ENCODE results near the gene DEAF1. TPM values are rescaled to one million over a fixed set of nuclear protein-coding genes. Genes with fewer than 3 reads are reported as not detected.

DEAF1 gene
- total RNA-seq, 1 donor from 2014 or later = 60.5 TPM

GRCh38 chr11:609341-609811 is 85.6 kb downstream of the DEAF1 start:
- Histone ChIP-seq H3K27ac (no peak overlapping the region), H3K4me3 (no peak overlapping the region), H3K4me1 (peaks cover 2 to 5% of the 10 kb centered on the region in 2 donors), H3K9me3 (no peaks in the 10 kb centered on the region), H3K36me3 (peaks cover 88 to 89% of the 10 kb centered on the region in 2 donors), H3K27me3 (no peaks in the 10 kb centered on the region)
- intact Hi-C loops (cut with DNase I) = no loop called here
- no peak for DNase-seq (ENCODE audit: low spot score in 2 of 2)
- no peak for TF ChIP-seq CTCF (IDR thresholded peaks at IDR 0.05)

GRCh38 chr11:608791-609251 is 86.2 kb downstream of the DEAF1 start:
- Histone ChIP-seq H3K4me1 (peaks cover 0 to under 1% of the 10 kb centered on the region in 2 donors), H3K4me3 (no peak overlapping the region), H3K27ac (no peak overlapping the region), H3K36me3 (peaks cover 94% of the 10 kb centered on the region in 2 donors), H3K27me3 (no peaks in the 10 kb centered on the region), H3K9me3 (no peaks in the 10 kb centered on the region)
- intact Hi-C loops (cut with DNase I) = no loop called here
- TF ChIP-seq CTCF (IDR thresholded peaks at IDR 0.05) = no peak
- no peak for DNase-seq (ENCODE audit: low spot score in 2 of 2)

- no peak overlapping the region for H3K4me3 ChIP-seq
- no peaks in the 10 kb centered on the region for H3K9me3 ChIP-seq
- H3K27ac ChIP-seq = no peak overlapping the region
- no peaks in the 10 kb centered on the region for H3K4me1 ChIP-seq
- peaks cover 97 to 98% of the 10 kb centered on the region in 2 donors for H3K36me3 ChIP-seq
- intact Hi-C loops (cut with DNase I) = no loop called here
- DNase-seq (ENCODE audit: low spot score in 2 of 2) = no peak
- no peak for TF ChIP-seq CTCF (IDR thresholded peaks at IDR 0.05)
- H3K27me3 ChIP-seq = no peaks in the 10 kb centered on the region
Observed at GRCh38 chr11:607971-608659, 86.9 kb downstream of the DEAF1 start.

DNA sequence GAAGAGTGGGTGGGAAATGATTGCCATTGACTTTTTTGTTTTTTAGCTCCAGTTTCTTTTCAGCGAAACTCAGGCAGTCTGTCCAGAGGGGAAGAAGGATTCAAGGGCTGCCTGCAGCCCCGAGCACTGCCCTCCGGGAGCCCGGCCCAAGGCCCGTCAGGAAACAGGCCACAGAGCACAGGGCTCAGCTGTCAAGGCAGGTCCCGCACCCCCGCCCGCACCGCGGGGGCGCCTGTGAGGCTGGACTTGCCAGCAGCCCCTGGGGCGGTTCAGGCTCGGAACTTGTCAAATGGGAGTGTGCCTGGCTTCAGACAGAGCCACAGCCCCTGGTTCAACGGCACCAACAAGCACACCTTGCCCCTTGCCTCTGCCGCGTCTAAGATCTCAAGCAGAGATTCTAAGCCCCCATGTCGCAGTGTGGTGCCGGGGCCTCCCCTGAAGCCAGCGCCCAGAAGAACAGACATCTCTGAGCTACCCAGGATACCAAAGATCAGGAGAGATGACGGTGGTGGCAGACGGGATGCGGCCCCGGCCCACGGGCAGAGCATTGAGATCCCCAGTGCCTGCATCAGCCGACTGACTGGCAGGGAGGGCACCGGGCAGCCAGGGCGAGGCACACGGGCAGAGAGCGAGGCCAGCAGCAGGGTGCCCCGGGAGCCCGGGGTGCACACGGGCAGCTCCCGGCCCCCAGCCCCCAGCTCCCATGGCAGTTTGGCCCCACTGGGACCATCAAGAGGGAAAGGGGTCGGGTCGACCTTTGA is 87.8 kb downstream of the DEAF1 start:
- H3K9me3 ChIP-seq = no peaks in the 10 kb centered on the region
- DNase-seq (ENCODE audit: low spot score in 2 of 2) = no peak
- H3K4me1 ChIP-seq = no peaks in the 10 kb centered on the region
- TF ChIP-seq CTCF (IDR thresholded peaks at IDR 0.05) = no peak
- H3K36me3 ChIP-seq = peaks cover 97 to 98% of the 10 kb centered on the region in 2 donors
- no peak overlapping the region for H3K4me3 ChIP-seq
- no peaks in the 10 kb centered on the region for H3K27me3 ChIP-seq
- no peak overlapping the region for H3K27ac ChIP-seq
- intact Hi-C loops (cut with DNase I) = no loop called here

- Histone ChIP-seq H3K4me1 (no peaks in the 10 kb centered on the region), H3K27ac (no peak overlapping the region), H3K27me3 (no peaks in the 10 kb centered on the region), H3K4me3 (no peak overlapping the region), H3K36me3 (peaks cover 98 to 100% of the 10 kb centered on the region in 2 donors), H3K9me3 (no peaks in the 10 kb centered on the region)
- DNase-seq (ENCODE audit: low spot score in 2 of 2) = no peak
- no peak for TF ChIP-seq CTCF (IDR thresholded peaks at IDR 0.05)
- intact Hi-C loops (cut with DNase I) = no loop called here
Observed at GRCh38 chr11:606245-606644, 88.8 kb downstream of the DEAF1 start.
